ENCODE measurements around the gene NUP54.

Gene NUP54

GRCh38 chr4:76148142-76148865, at the start of gene NUP54:
Gene NUP54 (minus strand): TSS chr4:76148397. CDS start chr4:76148374, 23 bp downstream.
- DNase-seq: peak; percentile 69

DNA sequence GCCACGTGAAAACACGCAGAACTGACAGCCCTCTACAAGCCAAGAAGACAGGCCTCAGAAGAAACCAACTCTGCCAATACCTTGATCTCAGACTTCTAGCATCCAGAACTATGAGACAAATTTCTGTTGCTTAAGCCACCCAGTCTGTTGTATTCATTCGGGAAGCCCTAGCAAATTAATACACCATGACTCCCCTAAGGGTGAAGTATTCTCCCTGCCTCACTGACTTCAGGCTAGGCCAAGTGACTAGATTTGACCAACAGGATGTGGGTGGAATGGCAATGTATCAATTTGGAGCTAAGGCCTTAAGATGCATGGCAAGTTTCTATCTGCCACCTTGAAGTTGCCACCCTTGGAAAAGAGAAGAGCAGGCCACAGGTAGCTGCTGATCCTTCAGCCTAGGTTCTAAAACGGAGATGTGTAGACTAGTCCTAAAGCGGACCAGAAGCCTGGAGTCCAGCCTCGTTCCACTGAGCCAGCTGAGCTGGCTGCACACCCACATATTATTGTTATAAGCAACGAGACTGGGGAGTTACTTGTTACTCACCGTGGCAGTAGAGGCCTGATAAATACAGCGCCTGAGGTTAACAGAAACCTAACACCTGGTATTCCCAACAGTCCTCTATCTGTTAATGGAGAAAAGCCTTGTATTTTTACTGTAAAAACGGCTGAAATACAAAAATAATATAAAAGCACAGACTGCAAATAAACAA, 49.0 kb upstream of the NUP54 start:
- DNase-seq: no peak

- DNase-seq: no peak
These were observed 48.2 kb upstream of the NUP54 start for GRCh38 chr4:76196376-76196775.

GRCh38 chr4:76195326-76195725, 47.1 kb upstream of the NUP54 start:
- no peak for DNase-seq

GRCh38 chr4:76194325-76194724, 46.1 kb upstream of the NUP54 start:
- DNase-seq: no peak

GRCh38 chr4:76192236-76192635, 44.0 kb upstream of the NUP54 start:
- DNase-seq: no peak

- no peak for DNase-seq
These were observed 40.4 kb upstream of the NUP54 start for GRCh38 chr4:76188557-76188956.

DNA sequence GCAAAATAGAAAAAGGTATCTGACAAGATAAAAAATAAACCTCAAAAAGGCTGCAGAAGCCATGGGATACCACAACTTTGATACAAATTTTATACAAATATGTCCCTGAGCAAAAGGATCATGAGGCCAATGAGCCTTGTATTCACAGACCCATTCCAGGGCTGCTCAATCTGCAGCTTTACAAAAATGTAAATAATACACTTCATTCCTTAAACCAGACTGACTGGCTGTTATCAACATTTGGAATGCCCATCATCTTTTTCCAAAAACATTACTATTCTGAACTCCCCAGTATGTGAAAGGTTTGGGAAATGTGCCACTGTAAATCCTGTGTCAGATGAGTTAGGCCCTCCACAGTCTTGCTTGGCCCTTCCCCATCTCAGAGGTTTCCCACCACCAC, 40.0 kb upstream of the NUP54 start:
- no peak for DNase-seq

DNA sequence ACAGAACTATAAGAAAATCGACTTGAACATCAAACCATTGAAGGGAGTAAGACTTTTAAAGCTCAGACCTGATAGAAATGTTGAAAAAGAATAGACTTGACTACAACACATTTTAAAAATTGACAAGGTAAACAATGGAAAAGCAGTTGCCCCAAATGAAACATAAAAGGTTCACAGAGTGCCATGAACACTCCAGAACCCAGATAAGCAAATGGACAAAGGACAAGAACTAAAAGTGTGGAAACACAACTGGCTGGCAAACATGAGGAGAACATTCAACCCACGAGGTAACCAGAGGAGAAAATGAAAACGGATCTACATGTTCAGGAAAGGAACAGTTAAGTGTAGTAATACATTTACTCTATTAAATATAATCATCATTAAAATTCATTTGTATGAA, 39.0 kb upstream of the NUP54 start:
- no peak for DNase-seq

- no peak for DNase-seq
These were observed 34.3 kb upstream of the NUP54 start for GRCh38 chr4:76182463-76182862.

DNA sequence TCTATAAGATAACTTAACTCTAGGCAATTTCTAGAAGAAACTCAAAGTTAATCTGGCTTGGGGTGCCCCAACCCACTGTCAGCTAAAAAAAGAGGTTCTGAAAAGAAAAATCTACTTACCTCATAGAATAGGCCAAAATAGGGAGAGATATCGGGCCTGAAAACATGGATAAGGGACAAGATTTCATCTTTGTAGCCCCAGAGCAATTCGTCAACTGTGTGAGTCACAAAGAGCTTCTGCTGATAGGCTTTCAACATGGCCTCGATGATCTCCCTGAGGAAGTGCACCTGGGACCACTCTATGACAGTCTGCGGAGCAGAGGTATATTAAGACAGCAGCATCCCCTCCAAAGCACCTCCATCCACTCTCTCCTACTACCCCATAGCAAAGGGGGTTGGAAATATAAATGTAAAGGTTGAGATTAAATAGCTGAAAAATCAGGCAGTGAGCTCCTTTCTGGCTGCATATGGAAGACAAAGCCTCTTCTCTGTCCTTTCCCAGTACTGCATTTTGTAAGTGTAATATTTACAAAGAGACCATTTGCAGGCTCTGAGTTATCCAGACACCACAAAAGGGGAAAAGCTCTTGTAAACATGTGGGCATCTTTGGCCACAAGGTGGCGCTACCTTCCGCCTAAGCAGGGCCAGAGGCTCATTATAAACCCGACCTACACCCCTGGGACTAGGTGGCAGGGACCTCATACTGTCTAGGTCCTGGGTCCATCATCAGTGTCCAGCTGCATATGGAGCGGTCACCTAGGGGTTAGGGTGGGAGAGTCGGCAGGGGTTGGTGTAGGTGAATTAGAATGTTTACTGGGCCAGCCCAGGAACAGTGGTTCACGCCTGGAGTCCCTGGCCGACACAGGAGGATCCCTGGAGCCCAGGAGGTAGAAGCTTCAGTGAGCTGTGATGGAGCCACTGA, 31.5 kb upstream of the NUP54 start:
- peak; percentile 41 for DNase-seq

DNA sequence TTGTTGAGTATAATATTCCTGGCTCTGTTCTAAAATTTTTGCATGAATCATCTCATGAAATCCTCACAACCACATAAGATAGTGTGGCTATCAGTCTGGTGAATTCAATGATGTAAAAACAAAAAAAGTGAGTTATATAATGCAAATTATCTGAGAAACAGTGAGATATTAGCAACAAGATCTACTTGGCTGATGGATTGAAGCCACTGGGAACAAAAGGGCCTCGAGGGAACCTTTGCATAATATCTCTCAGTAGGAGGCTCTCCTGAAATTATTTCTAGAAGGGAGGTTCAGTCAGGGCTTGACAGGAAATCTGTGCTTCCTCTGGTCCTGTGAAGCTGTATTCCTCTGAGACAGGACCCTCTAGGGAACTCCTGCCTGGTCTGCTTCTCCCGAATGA, 30.1 kb upstream of the NUP54 start:
- DNase-seq: no peak

DNA sequence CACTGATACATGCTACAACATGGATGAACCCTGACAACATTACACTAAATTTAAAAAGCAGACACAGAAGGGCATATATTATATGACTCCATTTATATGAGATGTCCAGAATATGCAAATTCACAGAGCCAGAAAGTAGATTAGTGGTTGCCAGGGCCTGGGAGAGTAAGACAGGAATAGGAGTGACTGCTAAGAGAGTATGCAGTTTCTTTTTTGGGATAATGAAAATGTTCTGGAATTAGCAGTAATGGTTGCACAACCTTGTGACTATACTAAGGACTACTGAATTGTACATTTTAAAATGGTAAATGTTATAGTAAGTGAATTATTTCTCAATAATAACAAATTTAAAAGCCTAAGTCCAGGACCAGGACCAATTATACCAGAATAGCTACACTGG, 29.5 kb upstream of the NUP54 start:
- DNase-seq: no peak

DNA sequence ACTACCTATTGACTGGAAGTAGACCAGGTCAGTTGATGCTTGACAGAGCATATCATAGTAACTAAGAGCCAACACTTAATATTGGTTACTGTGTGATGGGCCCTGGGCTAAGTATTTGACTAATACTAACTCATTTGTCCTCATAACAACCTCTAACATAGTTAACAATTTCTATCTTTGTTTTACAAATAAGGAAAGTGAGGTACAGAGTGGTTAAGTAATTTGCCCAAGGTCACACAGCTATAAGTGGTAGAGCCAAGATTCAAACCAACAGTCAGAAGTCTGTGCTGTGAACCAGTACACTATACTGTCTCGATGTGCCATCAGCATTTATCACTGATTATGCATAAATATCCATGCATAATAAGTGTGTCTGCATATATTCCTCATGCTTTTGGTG, 27.1 kb upstream of the NUP54 start:
- DNase-seq: no peak

- DNase-seq: no peak
These were observed 26.0 kb upstream of the NUP54 start for GRCh38 chr4:76174216-76174615.

GRCh38 chr4:76168688-76169087, 20.5 kb upstream of the NUP54 start:
- no peak for DNase-seq

DNA sequence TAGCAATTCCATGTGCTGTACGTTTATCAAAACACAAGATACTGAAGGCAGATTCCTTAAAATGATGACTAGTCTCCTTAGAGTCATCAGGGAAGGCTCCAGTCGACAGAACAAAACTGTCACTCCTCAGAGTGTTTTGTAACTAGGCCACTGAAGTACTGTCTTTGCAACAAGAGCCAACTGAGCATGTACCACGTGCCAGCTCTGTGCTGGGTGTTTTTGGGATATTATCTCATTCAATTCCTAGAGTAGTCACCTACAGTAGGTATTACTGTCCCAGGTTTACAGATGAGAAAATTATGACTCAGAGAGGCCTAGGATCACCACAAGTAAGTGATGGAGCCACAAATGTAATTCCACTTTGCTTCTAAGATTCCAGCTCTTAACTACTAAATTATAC, 18.3 kb upstream of the NUP54 start:
- no peak for DNase-seq

DNA sequence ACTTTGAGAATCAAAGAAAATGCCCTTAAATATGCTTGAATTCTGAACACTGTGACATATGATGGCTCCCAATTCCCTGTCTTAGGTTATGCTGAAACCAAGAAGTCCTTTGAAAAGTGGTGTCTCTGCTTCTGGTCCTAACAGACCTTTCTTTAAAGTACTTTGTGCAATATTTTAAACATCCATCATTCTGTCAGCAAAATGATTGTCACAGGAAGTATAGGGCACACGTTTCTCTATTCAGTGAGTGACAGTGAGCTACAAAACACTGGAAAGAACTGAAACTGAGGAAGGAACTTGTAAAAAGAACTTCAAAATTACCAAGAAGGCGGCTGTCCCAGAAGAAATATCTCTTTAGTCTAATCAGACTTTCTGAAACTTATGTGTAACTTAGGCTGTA, 12.2 kb upstream of the NUP54 start:
- no peak for DNase-seq

DNA sequence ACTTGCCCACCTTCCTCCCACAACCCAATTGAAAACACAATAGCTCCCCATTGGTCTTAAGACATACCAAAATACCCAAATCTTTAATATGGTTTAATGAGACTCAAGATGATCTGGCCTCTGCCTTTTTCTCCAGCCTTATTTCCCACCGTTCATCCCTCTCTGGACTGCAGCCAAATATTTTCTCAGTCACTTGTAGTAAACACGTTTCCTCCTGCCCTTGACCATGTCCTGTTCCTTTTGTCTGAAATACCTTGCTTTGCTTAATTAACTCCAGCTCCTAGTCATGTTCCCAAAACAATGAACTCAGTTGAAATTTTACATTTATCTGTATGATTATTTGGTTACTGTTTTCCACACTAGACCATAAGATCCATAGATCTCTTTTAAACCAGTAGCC, 8.4 kb upstream of the NUP54 start:
- DNase-seq: no peak

DNA sequence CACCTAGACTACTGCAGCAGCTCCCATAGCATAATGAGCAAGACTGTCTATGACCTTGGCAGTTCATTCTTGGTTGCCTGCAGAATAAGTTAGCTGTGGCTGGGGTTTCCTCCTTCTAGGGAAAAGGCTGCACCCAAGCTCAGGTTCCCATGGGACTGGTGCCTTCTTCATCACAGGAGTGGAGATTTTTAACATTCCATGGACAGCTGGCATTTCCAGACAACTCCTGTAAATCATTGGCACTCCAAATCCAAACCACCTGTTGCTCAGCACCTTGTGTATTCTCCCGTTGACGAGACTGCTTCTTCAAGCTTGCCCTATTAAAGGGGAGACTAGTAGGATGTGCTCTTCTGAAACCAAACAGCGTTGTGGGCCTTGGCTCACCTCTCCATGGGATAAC, 7.8 kb upstream of the NUP54 start:
- DNase-seq: no peak

DNA sequence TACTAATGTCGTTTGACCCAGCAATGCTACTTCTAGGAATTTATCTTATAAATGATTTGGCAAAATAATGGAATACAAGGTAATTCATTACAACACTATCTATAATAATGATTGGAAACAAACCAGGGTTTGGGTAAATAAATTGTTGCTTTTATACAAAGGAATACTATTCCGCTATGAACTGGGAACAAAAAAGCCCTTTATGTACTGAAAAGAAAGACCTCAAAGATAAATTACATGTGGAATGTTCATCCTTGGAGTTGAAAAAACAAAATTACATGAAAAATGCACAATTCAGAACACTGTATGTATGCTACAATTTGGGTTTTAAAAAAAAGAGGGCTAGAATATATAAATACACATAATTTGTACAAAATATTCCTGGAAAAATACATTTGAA, 5.2 kb upstream of the NUP54 start:
- no peak for DNase-seq

DNA sequence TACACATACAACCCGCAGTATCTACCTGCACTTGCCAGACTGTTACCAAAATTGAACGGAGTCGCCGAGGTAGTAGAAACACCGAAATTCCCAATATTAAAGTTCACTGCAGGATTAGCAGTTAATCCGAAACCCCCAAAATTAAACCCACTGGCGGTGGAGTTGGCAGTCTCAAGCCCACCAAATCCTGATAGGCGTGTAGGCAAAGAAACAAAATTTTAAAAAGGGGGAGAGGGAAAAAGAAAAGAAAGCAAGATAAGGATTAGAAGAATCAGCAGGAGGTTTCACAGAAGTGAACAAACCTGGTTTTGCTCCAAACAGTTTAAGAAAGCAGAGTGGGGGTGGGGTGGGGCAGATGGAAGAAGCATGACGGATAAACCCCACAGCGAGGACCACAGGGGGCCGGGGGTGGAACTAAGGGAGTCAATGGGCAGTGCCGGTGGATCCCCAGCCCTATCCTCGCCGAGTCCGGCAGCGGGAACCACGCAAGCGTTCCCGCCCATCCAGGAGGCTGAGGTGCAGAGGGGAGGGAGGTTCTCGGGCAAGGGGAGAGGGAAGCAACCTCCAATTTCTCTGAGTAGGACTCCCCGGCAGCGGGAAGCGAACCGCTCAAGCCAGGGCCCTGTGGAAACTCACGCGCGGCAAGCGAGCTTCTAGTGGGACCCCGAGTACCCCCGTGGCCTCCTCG, 599 bp downstream of the NUP54 start:
- DNase-seq: peak; percentile 18

- no peak for DNase-seq
These were observed 3.7 kb downstream of the NUP54 start for GRCh38 chr4:76144546-76144945.

Measured in GF-D8 (cell line).